ENCODE measurements around the gene TPMT.

GRCh38 chr6:18090349-18090786 lies 64.5 kb downstream of the TPMT start:
- TF ChIP-seq CTCF (IDR thresholded peaks at IDR 0.05) (no peak), POLR2A (IDR thresholded peaks at IDR 0.05) (no peak), EP300 (IDR thresholded peaks at IDR 0.05) (no peak)
